ENCODE results near the gene AUNIP. TPM values are rescaled to one million over a fixed set of nuclear protein-coding genes. Genes with fewer than 3 reads are reported as not detected.

The AUNIP gene
- total and polyA plus RNA-seq, 2 of the 8 experiments (the other 6 are each of a cell fraction or from before 2014, with no cell fraction given) = 18.6 to 23.2 TPM

DNA sequence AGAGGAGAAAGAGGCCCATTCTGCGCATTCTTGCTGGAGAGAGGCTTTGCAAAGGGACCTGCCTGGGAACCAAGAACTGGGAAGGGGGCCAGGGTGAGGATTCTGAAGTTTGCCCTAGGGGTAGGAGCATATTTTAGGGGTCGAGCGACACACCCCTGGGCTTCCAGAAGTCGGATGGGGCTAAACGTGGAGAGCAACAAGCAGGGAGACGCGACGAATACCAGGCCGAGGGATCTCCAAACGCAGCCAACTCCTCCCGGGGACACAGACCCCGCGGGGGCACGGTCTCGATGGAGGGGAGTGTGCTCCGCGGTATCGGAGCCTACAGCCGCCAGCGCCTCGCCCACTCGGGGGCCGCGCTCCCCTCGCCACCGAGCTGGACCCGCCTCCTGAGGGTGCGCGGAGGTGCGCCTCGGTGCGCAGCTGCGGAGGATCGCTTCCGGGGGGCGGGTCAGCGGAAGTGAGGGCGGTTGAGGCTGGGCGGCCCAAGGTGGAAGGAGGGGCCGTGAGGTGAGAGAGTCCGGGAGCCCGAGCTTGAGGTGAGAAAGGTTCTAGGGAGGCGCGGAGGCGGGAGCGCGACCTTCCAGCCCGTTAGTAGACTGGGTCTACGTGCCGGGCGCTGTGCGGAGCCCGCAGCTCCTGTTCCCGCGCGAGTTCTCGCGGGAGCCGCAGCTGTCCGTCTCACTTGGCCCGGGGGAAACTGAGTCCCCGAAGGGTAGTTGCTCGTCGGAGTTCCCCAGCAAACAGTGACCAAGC lies 39.6 kb downstream of the AUNIP start, which contains the start of gene MTFR1L:
MTFR1L (plus strand) TSS at position 464 of the 756 bp plus-strand sequence. CDS start 3,151 bp downstream, outside the sequence.
- no peak within 1 kb of the TSS for H3K14ac ChIP-seq (ENCODE audit: insufficient read length)
- H2AK5ac ChIP-seq (ENCODE audit: low read depth, low read length) = 0 out of 2 replicates have a peak within 1 kb of the TSS, but pooled peaks have one; percentile 72
- H3K36me3 ChIP-seq (ENCODE audit: control insufficient read depth in 2 of 4, insufficient read depth in 4 of 4, low read length in 3 of 4) = no peaks in the 10 kb centered on the region; a peak in 1 of 8 replicates
- WGBS, 2 experiments (ENCODE audit: extremely low coverage in 1 of 2, insufficient coverage in 1 of 2, insufficient read length in 1 of 2, insufficient replicate concordance in 2 of 2, low coverage in 1 of 2, low lambda C conversion rate in 2 of 2, missing lambda C conversion rate in 1 of 2) = 2% methylated on average over 35 of the region's 64 CpGs; no CpG with 5 or more reads in 1 of the 2 experiments
- H3K18ac ChIP-seq (ENCODE audit: extremely low read depth, low read length) = 0 out of 2 replicates have a peak within 1 kb of the TSS, but pooled peaks have one; percentile 42
- no peak within 1 kb of the TSS for H3K4ac ChIP-seq (replicated peaks; ENCODE audit: insufficient read length, low read depth, low read length)
- H3K79me2 ChIP-seq (ENCODE audit: control insufficient read depth in 1 of 2, insufficient read depth in 2 of 2, low read length in 2 of 2) = peaks cover 0 to 3% of the 10 kb centered on the region in 2 experiments; a peak in 1 of 4 replicates
- ChIA-PET CTCF (ENCODE audit: partially characterized antibody) (interaction anchor here (0.5 to 3.8 kb wide), 16 partner anchors 8 to 211 kb away, joined by 3 to 20 read pairs (median 3); partner anchors contain the start of gene PAFAH2), POLR2A (ENCODE audit: partially characterized antibody) (interaction anchor here (0.6 to 5.5 kb wide), 20 partner anchors 8 to 389 kb away, joined by 3 to 32 read pairs (median 3); partner anchors contain the start of genes MACO1, PAFAH2 and PAQR7)
- H3K56ac ChIP-seq (replicated peaks; ENCODE audit: insufficient read length, low read depth, low read length) = no peak within 1 kb of the TSS
- no peak within 1 kb of the TSS for H3K23ac ChIP-seq (ENCODE audit: insufficient read length)
- H2BK20ac ChIP-seq (ENCODE audit: low read length) = no peak within 1 kb of the TSS
- peaks cover 12% of the 10 kb centered on the region for H3K23me2 ChIP-seq (ENCODE audit: low read depth, low read length)
- peaks cover 12 to 25% (median 15%) of the 10 kb centered on the region in 4 experiments for H3K4me1 ChIP-seq (replicated peaks in 1 of 4; ENCODE audit: control insufficient read depth in 3 of 4, insufficient read depth in 4 of 4, low read length in 3 of 4)
- H4K5ac ChIP-seq (ENCODE audit: insufficient read length, low read depth, low read length) = peak within 1 kb of the TSS; percentile 85
- no peak for FAIRE-seq
- peak within 1 kb of the TSS; percentile 72 for H4K91ac ChIP-seq (replicated peaks; ENCODE audit: insufficient read length, low read length)
- peaks cover 8% of the 10 kb centered on the region; the same call in 1 of the 2 replicates for H3K79me1 ChIP-seq (ENCODE audit: low read depth, low read length)
- peak within 1 kb of the TSS; percentile 75 to 85 (median 80) for H3K4me3 ChIP-seq (ENCODE audit: extremely low read depth in 1 of 4, insufficient read depth in 2 of 4, low read depth in 3 of 4, low read length in 4 of 4)
- H2BK5ac ChIP-seq (ENCODE audit: low read depth, low read length) = peak within 1 kb of the TSS; percentile 62; the same call in 1 of the 2 replicates
- H3K9ac ChIP-seq (replicated peaks in 1 of 4; ENCODE audit: extremely low read depth in 1 of 4, low read depth in 3 of 4, low read length in 3 of 4) = peak within 1 kb of the TSS; percentile 51 to 75 (median 55); a peak in 6 of 7 replicates
- peak in 1 of 2 experiments; percentile 91 for DNase-seq (ENCODE audit: low read depth in 1 of 2, low spot score in 2 of 2)
- H3K27me3 ChIP-seq (replicated peaks in 1 of 4; ENCODE audit: control insufficient read depth in 3 of 4, extremely low read depth in 1 of 4, insufficient read depth in 3 of 4, low read length in 3 of 4) = peaks cover 0 to 6% (median 2%) of the 10 kb centered on the region in 4 experiments; a peak in 4 of 7 replicates
- H2AFZ ChIP-seq (ENCODE audit: low read length) = no peak within 1 kb of the TSS
- no peaks in the 10 kb centered on the region for H3K9me3 ChIP-seq (ENCODE audit: insufficient read depth in 2 of 2, low read depth in 1 of 2, low read length in 1 of 2)
- peak within 1 kb of the TSS; percentile 90 to 93 for H3K4me2 ChIP-seq (ENCODE audit: insufficient read depth in 1 of 2, low read depth in 2 of 2, low read length in 2 of 2)
- peak within 1 kb of the TSS; percentile 71; the same call in 1 of the 2 replicates for H4K8ac ChIP-seq (ENCODE audit: extremely low read depth, insufficient read depth, low read length)
- peaks cover 11 to 13% of the 10 kb centered on the region in 2 experiments for H4K20me1 ChIP-seq (replicated peaks in 1 of 2; ENCODE audit: control insufficient read depth in 1 of 2, insufficient read depth in 2 of 2, low read length in 2 of 2)
- H3K27ac ChIP-seq (ENCODE audit: low read depth, low read length) = peak within 1 kb of the TSS; percentile 31; the same call in 1 of the 2 replicates
- H2BK15ac ChIP-seq (ENCODE audit: low read length) = 0 out of 2 replicates have a peak within 1 kb of the TSS, but pooled peaks have one; percentile 81
- no peak within 1 kb of the TSS for H2BK120ac ChIP-seq (replicated peaks; ENCODE audit: low read depth, low read length)
- 0 out of 2 replicates have a peak within 1 kb of the TSS, but pooled peaks have one; percentile 75 for H2BK12ac ChIP-seq (ENCODE audit: low read depth, low read length)
- peak; percentile 36 to 81 for TF ChIP-seq POLR2A (IDR thresholded peaks at IDR 0.05; ENCODE audit: control extremely low read depth in 1 of 2, low read depth in 2 of 2, low read length in 2 of 2)
- no peak for TF ChIP-seq CBX5 (IDR thresholded peaks at IDR 0.05; ENCODE audit: low read depth, low read length)
- no peak for TF ChIP-seq NANOG (IDR thresholded peaks at IDR 0.05; ENCODE audit: insufficient read depth, low read depth, low read length, poor library complexity, severe bottlenecking)
- TF ChIP-seq SIX5 (IDR thresholded peaks at IDR 0.05; ENCODE audit: low read depth, low read length) = no peak
- TF ChIP-seq, protein P1, sequence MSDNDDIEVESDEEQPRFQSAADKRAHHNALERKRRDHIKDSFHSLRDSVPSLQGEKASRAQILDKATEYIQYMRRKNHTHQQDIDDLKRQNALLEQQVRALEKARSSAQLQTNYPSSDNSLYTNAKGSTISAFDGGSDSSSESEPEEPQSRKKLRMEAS (IDR thresholded peaks at IDR 0.05) = peak; percentile 44
- TF ChIP-seq, protein P2, sequence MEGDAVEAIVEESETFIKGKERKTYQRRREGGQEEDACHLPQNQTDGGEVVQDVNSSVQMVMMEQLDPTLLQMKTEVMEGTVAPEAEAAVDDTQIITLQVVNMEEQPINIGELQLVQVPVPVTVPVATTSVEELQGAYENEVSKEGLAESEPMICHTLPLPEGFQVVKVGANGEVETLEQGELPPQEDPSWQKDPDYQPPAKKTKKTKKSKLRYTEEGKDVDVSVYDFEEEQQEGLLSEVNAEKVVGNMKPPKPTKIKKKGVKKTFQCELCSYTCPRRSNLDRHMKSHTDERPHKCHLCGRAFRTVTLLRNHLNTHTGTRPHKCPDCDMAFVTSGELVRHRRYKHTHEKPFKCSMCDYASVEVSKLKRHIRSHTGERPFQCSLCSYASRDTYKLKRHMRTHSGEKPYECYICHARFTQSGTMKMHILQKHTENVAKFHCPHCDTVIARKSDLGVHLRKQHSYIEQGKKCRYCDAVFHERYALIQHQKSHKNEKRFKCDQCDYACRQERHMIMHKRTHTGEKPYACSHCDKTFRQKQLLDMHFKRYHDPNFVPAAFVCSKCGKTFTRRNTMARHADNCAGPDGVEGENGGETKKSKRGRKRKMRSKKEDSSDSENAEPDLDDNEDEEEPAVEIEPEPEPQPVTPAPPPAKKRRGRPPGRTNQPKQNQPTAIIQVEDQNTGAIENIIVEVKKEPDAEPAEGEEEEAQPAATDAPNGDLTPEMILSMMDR (IDR thresholded peaks at IDR 0.05; ENCODE audit: control extremely low read depth in 1 of 3, insufficient read depth in 1 of 3, low read depth in 1 of 3, low read length in 3 of 3) = no peak
- TF ChIP-seq RNF2 (IDR thresholded peaks at IDR 0.05; ENCODE audit: borderline replicate concordance, low read depth, low read length, missing control alignments, poor library complexity, severe bottlenecking) = no peak

Measured in H1 (cell line).